HG02943 (cell line): ENCODE measurements around the gene EGFL7.

Source experiments
- ATAC-seq: cut with Tn5 transposase; IDR thresholded peaks from one replicate; pipeline ENCODE4 v1.9.1; 2021; ENCODE audit warnings: mild to moderate bottlenecking, low read depth, moderate library complexity; ENCODE audit not compliant: unreplicated experiment

The EGFL7 gene

GRCh38 chr9:136662656-136663581, at the start of gene EGFL7:
TSS of gene EGFL7 (plus strand) at chr9:136662916. CDS start at chr9:136668283, 5,367 bp downstream.
- ATAC-seq: no peak

GRCh38 chr9:136613824-136614371, 48.8 kb upstream of the EGFL7 start:
- no peak for ATAC-seq

- no peak for ATAC-seq
These were observed 48.3 kb upstream of the EGFL7 start for GRCh38 chr9:136614372-136614922.

- no peak for ATAC-seq
These were observed 47.6 kb upstream of the EGFL7 start for GRCh38 chr9:136614967-136615623.

GRCh38 chr9:136615631-136616306, 46.9 kb upstream of the EGFL7 start:
- no peak for ATAC-seq

GRCh38 chr9:136616307-136616635, 46.4 kb upstream of the EGFL7 start:
- no peak for ATAC-seq

GRCh38 chr9:136616948-136617695, 45.6 kb upstream of the EGFL7 start:
- no peak for ATAC-seq

GRCh38 chr9:136617746-136618579, 44.8 kb upstream of the EGFL7 start:
- no peak for ATAC-seq

- no peak for ATAC-seq
These were observed 43.9 kb upstream of the EGFL7 start for GRCh38 chr9:136618580-136619547.

- ATAC-seq: no peak
These were observed 42.8 kb upstream of the EGFL7 start for GRCh38 chr9:136619742-136620440.

- no peak for ATAC-seq
These were observed 42.2 kb upstream of the EGFL7 start for GRCh38 chr9:136620441-136621018.

GRCh38 chr9:136621019-136621733, 41.5 kb upstream of the EGFL7 start:
- no peak for ATAC-seq

- ATAC-seq: no peak
These were observed 41.0 kb upstream of the EGFL7 start for GRCh38 chr9:136621734-136622093.

GRCh38 chr9:136622538-136622948, 40.2 kb upstream of the EGFL7 start:
- ATAC-seq: no peak

- no peak for ATAC-seq
These were observed 39.5 kb upstream of the EGFL7 start for GRCh38 chr9:136623016-136623841.

- no peak for ATAC-seq
These were observed 38.9 kb upstream of the EGFL7 start for GRCh38 chr9:136623842-136624183.
